SKM-1 treated with dmso at 0.1 percent for 144 hours (cell line): ENCODE measurements around the gene PAFAH1B1.
"Not testable (repeated sequence)": the region's sequence is repeated elsewhere in the genome, so short reads cannot be mapped to it uniquely, and the experiment has no call there.

Experiments used
- DNase-seq: peaks from one replicate; lab custom pipeline; 2025; ENCODE audit not compliant: unreplicated experiment; lab: John Stamatoyannopoulos, UW

PAFAH1B1 gene

DNA sequence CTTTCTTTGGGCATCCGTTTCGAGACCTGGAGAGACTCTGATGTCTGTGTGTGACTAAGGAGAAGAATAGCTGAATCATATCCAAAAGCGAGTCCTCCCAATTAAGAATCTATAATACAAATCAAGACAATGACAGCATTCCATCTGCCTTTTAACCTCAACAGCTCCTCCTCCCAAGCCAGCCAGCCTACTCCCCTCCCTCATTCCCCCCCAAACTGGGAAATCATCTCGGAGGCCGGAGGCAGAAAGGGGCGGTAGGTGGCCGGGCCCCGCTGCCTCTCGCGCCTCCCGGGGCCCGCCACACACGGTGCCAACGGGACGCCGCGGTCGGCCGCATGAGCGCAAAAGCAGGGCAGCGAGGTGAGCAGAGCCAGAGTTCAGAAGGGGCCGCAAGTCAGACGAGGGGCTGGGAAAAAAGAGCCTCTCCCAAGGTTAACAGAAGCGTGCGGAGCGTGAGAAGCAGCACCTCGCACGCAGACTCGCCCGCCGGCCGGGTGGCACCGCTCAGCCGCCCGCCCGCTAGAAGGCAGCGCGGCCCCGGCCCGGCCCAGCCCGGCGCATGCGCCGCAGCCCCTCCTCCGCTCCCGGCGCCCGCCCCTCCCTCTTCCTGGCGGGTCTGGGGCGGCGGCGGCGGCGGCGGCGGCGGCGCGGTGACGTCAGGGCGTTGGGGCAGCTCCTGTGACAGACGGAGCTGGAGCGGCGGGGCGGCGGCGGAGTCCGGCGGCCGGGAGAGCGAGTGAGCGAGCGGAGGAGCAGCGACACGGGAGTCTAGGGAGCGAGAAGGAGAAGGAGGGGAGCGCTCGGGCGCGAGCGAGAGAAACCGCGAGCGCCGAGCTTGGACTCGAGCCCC, at the start of gene PAFAH1B1:
TSS of gene PAFAH1B1 (plus strand) at position 684 of the 850 bp plus-strand sequence. CDS start 44,635 bp downstream, outside the sequence.
- peak; percentile 61 for DNase-seq

GRCh38 chr17:2545393-2545792, 48.1 kb upstream of the PAFAH1B1 start:
- DNase-seq = no peak

GRCh38 chr17:2547176-2547575, 46.3 kb upstream of the PAFAH1B1 start:
- no peak for DNase-seq

DNA sequence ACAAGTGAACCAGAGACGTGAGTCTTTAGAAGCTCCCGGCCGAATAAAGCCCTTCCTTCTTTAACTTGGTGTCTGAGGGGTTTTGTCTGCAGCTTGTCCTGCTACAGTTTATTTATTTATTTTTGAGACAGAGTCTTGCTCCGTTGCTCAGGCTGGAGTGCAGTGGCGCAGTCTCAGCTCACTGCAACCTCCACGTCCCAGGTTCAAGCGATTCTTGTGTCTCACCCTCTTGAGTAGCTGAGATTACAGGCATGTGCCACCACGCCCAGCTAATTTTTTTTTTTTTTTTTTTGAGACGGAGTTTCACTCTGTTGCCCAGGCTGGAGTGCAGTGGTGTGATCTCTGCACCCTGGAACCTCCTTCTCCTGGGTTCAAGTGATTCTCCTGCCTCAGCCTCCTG, 45.4 kb upstream of the PAFAH1B1 start:
- DNase-seq = not testable (repeated sequence)

GRCh38 chr17:2549392-2550211, 43.9 kb upstream of the PAFAH1B1 start:
- no peak for DNase-seq

- no peak for DNase-seq
Measured at GRCh38 chr17:2551493-2551892, 42.0 kb upstream of the PAFAH1B1 start.

GRCh38 chr17:2551928-2552327, 41.5 kb upstream of the PAFAH1B1 start:
- no peak for DNase-seq

- no peak for DNase-seq
Measured at GRCh38 chr17:2560658-2561057, 32.8 kb upstream of the PAFAH1B1 start.

GRCh38 chr17:2562162-2562858, 31.1 kb upstream of the PAFAH1B1 start:
- DNase-seq = no peak

DNA sequence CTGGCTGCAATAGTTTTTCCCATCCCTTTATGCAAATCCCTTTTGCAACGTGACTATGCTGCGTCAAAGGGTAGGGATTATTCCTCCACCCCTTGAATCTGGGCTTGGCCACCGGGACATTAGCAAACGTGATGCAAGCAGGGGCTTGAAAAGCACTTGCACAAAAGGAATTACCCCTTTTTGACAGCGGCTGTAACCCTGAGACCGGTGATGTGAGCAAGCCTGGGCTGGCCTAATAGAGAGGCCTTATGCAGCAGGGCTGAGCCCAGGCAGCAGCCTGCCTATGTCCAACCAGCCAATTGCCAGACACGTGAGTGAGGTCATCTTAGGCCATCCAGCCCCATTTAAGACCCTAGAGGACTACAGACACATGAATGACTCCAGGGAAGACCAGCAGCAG, 30.4 kb upstream of the PAFAH1B1 start:
- no peak for DNase-seq

- no peak for DNase-seq
Measured at GRCh38 chr17:2563543-2563942, 29.9 kb upstream of the PAFAH1B1 start.

DNA sequence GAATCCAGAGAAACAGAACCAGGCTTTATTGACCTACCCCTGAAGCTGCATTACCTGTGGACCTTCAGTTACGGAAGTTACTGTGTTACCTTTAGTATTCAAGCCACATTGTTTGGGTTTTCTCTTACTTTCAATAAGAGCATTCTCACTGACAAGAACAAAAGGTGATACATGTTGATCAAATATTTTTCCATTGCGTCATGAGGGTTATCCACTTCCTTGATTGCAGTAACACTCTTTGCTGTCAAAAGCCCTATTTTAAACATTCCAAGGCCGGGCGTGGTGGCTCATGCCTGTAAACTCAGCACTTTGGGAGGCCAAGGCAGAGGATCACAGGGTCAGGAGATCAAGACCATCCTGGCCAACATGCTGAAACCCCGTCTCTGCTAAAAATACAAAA, 28.6 kb upstream of the PAFAH1B1 start:
- DNase-seq = no peak

- DNase-seq = no peak
Measured at GRCh38 chr17:2566056-2566455, 27.4 kb upstream of the PAFAH1B1 start.

DNA sequence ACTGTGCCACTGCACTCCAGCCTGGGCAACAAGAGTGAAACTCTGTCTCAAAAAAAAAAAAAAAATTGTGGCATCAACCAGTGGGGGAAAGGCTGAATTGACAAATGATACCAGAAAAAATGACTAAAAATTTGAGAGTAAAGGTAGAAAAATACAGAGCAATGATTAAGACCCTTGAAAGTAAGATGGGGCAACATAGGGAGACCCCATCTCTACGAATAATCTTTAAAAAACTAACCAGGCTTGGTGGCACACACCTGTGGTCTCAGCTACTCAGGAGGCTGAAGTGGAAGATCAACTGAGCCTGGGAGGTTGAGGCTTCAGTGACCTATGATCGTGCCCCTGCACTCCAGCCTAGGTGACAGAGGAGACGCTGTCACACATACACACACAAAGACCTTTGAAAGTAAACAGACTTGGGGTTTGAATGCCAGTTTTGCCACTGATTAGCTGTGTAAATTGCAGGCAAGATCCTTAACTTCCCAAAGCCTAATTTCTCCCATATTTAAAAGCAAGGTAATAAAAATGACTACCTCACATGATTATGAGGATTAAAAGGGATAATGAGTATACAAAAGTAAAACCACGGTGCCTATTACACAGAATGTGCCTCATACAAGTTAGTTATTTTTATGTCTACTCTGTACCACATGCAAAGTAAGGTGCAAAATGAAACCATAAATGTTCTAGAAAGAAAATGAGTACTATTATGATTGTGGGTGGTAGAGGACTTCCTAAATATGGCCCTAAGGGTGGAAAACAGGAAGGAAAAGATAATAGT, 21.7 kb upstream of the PAFAH1B1 start:
- DNase-seq = no peak

DNA sequence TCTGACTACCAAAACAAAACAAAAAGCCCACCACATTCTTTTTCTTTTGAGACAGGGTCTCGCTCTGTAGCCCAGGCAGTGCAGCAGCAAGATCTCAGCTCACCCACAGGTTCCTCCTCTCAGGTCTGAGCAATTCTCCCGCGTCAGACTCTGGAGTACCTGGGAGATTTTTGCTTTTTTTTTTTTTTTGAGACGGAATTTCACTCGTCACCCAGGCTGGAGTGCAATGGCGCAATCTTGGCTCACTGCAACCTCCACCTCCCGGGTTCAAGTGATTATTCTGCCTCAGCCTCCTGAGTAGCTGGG, 21.2 kb upstream of the PAFAH1B1 start:
- not testable (repeated sequence) for DNase-seq

DNA sequence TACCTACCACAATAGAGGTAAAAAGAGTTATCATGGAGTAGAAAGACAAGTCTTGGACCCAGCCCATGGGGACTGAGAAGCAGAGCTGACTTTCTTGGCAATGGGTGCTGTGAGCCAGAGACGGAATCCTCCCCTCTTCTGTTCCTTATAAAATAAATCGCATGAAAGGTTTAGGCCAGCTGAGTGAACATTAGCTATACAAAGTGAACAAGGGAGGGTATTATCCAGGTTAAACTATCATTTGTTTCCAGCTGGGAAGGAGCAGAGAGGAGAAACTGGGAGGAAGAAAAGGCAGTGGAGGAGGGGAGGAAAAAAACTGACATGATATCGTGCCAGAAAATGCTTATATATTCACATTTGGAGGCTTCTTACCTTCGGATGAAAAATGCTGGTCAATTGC, 13.3 kb upstream of the PAFAH1B1 start:
- no peak for DNase-seq

DNA sequence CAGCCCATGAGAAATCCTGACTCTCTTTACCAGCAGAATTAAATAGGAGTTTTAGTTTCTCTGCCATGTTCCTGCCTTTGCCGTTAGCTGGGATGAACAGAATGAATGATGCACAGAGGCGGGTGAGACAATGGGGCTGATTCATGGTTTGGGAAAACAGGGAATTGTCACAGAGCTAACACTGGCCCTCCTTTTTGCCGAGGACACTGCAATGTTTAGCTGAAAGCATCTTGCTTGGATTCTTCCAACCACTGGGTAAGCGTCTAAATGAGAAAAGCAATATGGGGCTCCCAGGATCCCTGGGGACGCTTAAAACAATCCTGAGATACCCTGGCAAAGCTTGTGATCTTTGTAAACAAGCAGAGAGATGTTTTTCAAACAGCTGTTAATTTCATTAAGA, 12.8 kb upstream of the PAFAH1B1 start:
- DNase-seq = no peak

DNA sequence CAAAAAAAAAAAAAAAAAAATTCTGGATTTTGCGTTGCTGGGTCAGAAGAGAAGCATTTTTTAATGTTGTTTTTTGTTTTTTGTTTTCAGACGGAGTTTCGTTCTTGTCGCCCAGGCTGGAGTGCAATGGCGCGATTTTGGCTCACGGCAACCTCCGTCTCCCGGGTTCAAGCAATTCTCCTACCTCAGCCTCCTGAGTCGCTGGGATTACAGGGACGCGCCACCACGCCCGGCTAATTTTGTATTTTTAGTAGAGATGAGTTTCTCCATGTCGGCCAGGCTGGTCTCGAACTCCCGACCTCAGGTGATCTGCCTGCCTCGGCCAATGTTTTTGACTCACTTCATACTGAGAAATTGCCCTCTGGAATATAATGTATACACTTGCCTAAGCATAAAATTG, 11.0 kb upstream of the PAFAH1B1 start:
- no peak for DNase-seq

DNA sequence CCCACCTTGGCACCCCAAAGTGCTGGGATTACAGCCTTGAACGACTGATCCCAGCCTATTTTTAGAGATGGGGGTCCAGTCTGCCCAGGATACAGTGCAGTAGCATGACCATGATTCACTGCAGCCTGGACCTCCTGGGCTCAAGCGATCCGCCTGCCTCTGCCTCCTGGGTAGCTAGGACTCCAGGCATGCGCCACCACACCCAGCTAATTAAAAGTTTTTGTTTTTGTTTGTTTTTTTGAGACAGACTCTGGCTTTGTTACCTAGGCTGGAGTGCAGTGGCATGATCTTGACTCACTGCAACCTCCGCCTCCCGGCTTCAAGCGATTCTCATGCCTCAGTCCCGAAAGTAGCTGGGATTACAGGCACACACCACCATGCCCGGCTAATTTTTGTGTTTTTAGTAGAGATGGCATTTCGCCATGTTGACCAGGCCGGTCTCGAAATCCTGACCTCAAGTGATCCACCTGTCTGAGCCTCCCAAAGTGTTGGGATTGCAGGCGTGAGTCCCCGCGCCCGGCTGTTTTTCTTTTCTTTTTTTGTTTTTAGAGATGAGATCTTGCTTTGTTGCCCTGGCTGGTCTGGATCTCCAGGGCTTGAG, 2.3 kb upstream of the PAFAH1B1 start:
- DNase-seq = no peak
